H1 (cell line): ENCODE measurements around the gene DHX34. TPM values are rescaled to one million over a fixed set of nuclear protein-coding genes. Genes with fewer than 3 reads are reported as not detected.
"Not testable (repeated sequence)": the region's sequence is repeated elsewhere in the genome, so short reads cannot be mapped to it uniquely, and the experiment has no call there.

Experiments
- CTCF ChIA-PET: fragments of 300-600 bp; sonication (Branson Sonifier 250); formaldehyde crosslinking; loops from one replicate; lab custom pipeline; 2021; ENCODE audit not compliant: partially characterized antibody; lab: Charles Lee
- POLR2A ChIA-PET: fragments of 300-600 bp; sonication (Branson Sonifier 250); formaldehyde crosslinking; loops from one replicate; lab custom pipeline; 2021; ENCODE audit warnings: inconsistent platforms; ENCODE audit not compliant: partially characterized antibody; lab: Charles Lee
- DNase-seq, 2 experiments: peaks; one replicate each; pipeline versions ENCODE4 v3.0.0 to v3.0.0-alpha.2; 2010 to 2022; ENCODE audit warnings: low spot score in 2 of 2, low read depth in 1 of 2, mixed read lengths in 1 of 2
- FAIRE-seq: peaks from 2 replicates; lab custom pipeline; 2011; peaks lifted over from hg19 to GRCh38; lab: Jason Lieb, UNC
- H2AFZ ChIP-seq: 2 replicates; pipeline ENCODE4 v1.8.1; 2012; ENCODE audit warnings: low read length, inconsistent platforms
- H2AK5ac ChIP-seq: 2 replicates; pipeline ENCODE4 v1.6.1; 2013; ENCODE audit warnings: low read depth, low read length
- H2BK120ac ChIP-seq: replicated peaks from 2 replicates; pipeline ENCODE3; 2013; ENCODE audit warnings: low read depth, low read length, inconsistent platforms
- H2BK12ac ChIP-seq: 2 replicates; pipeline ENCODE4 v1.6.1; 2013; ENCODE audit warnings: low read depth, low read length
- H2BK15ac ChIP-seq: 2 replicates; pipeline ENCODE4 v1.6.1; 2013; ENCODE audit warnings: low read length
- H2BK20ac ChIP-seq: 2 replicates; pipeline ENCODE4 v1.6.1; 2013; ENCODE audit warnings: low read length
- H2BK5ac ChIP-seq: 2 replicates; pipeline ENCODE4 v1.6.1; 2013; ENCODE audit warnings: low read depth, low read length
- H3K14ac ChIP-seq: 2 replicates; pipeline ENCODE4 v1.6.1; 2013; ENCODE audit warnings: inconsistent platforms; ENCODE audit not compliant: insufficient read length
- H3K18ac ChIP-seq: 2 replicates; pipeline ENCODE4 v1.6.1; 2013; ENCODE audit warnings: low read length; ENCODE audit errors: extremely low read depth
- H3K23ac ChIP-seq: 2 replicates; pipeline ENCODE4 v1.6.1; 2013; ENCODE audit warnings: inconsistent platforms; ENCODE audit not compliant: insufficient read length
- H3K23me2 ChIP-seq: 2 replicates; pipeline ENCODE4 v1.6.1; 2013; ENCODE audit warnings: low read depth, low read length
- H3K27ac ChIP-seq: 2 replicates; pipeline ENCODE4 v1.6.1; 2011; ENCODE audit warnings: low read depth, low read length, inconsistent platforms
- H3K27me3 ChIP-seq, 4 experiments: replicated peaks in 1 of 4; 1 replicate in 1 of 4; 2 replicates in 3 of 4; pipeline versions ENCODE4 v1.6.1 to v1.8.1; 2011 to 2013; ENCODE audit warnings: low read length in 3 of 4, mild to moderate bottlenecking in 3 of 4, inconsistent platforms in 2 of 4, mixed read lengths in 2 of 4, moderate library complexity in 1 of 4; ENCODE audit not compliant: control insufficient read depth in 3 of 4, insufficient read depth in 3 of 4; ENCODE audit errors: extremely low read depth in 1 of 4
- H3K36me3 ChIP-seq, 4 experiments: 2 replicates each; pipeline versions ENCODE4 v1.6.1 to v1.8.1; 2011 to 2013; ENCODE audit warnings: mild to moderate bottlenecking in 4 of 4, low read length in 3 of 4, moderate library complexity in 2 of 4, control low read depth in 1 of 4, inconsistent platforms in 1 of 4; ENCODE audit not compliant: insufficient read depth in 4 of 4, control insufficient read depth in 2 of 4
- H3K4ac ChIP-seq: replicated peaks from 2 replicates; pipeline ENCODE3; 2013; ENCODE audit warnings: low read length, low read depth, mixed read lengths, inconsistent platforms; ENCODE audit not compliant: insufficient read length
- H3K4me1 ChIP-seq, 4 experiments: replicated peaks in 1 of 4; 1 replicate in 1 of 4; 2 replicates in 3 of 4; pipeline versions ENCODE4 v1.6.1 to v1.8.1; 2011 to 2013; ENCODE audit warnings: low read length in 3 of 4, inconsistent platforms in 2 of 4, mixed read lengths in 1 of 4; ENCODE audit not compliant: insufficient read depth in 4 of 4, control insufficient read depth in 3 of 4
- H3K4me2 ChIP-seq, 2 experiments: 2 replicates each; pipeline versions ENCODE4 v1.6.1 to v1.8.1; 2011 to 2013; ENCODE audit warnings: low read depth in 2 of 2, low read length in 2 of 2, control low read depth in 1 of 2, inconsistent platforms in 1 of 2, mild to moderate bottlenecking in 1 of 2; ENCODE audit not compliant: insufficient read depth in 1 of 2
- H3K4me3 ChIP-seq, 4 experiments: fragments of 200-600, 300-600 bp in 1 of 4; sonication (generic), shearing (Covaris generic), sonication (Bioruptor Twin) in 1 of 4; 2 replicates each; pipeline versions ENCODE4 v1.5.1 to v1.8.1; 2011 to 2016; ENCODE audit warnings: low read length in 4 of 4, low read depth in 3 of 4, control low read depth in 2 of 4, inconsistent platforms in 2 of 4, mild to moderate bottlenecking in 2 of 4, mixed read lengths in 1 of 4, moderate library complexity in 1 of 4; ENCODE audit not compliant: insufficient read depth in 2 of 4; ENCODE audit errors: extremely low read depth in 1 of 4
- H3K56ac ChIP-seq: replicated peaks from 2 replicates; pipeline ENCODE3; 2013; ENCODE audit warnings: low read depth, mild to moderate bottlenecking, mixed read lengths, low read length, inconsistent platforms; ENCODE audit not compliant: insufficient read length
- H3K79me1 ChIP-seq: 2 replicates; pipeline ENCODE4 v1.6.1; 2013; ENCODE audit warnings: low read depth, low read length, control low read depth
- H3K79me2 ChIP-seq, 2 experiments: 2 replicates each; pipeline versions ENCODE4 v1.6.1 to v1.8.1; 2012 to 2013; ENCODE audit warnings: low read length in 2 of 2, mild to moderate bottlenecking in 2 of 2, inconsistent platforms in 1 of 2; ENCODE audit not compliant: insufficient read depth in 2 of 2, control insufficient read depth in 1 of 2
- H3K9ac ChIP-seq, 4 experiments: replicated peaks in 1 of 4; 1 replicate in 1 of 4; 2 replicates in 3 of 4; pipeline versions ENCODE4 v1.6.1 to v1.8.1; 2011 to 2013; ENCODE audit warnings: low read depth in 3 of 4, low read length in 3 of 4, control low read depth in 2 of 4, mild to moderate bottlenecking in 2 of 4, moderate library complexity in 2 of 4, inconsistent platforms in 1 of 4; ENCODE audit errors: extremely low read depth in 1 of 4
- H3K9me3 ChIP-seq, 2 experiments: 2 replicates each; pipeline versions ENCODE4 v1.6.1 to v1.8.1; 2012 to 2013; ENCODE audit warnings: mild to moderate bottlenecking in 2 of 2, moderate library complexity in 2 of 2, control low read depth in 1 of 2, inconsistent platforms in 1 of 2, low read depth in 1 of 2, low read length in 1 of 2, mixed read lengths in 1 of 2; ENCODE audit not compliant: insufficient read depth in 2 of 2
- H4K20me1 ChIP-seq, 2 experiments: replicated peaks in 1 of 2; 2 replicates each; pipeline versions ENCODE3 to v1.8.1; 2011 to 2013; ENCODE audit warnings: inconsistent platforms in 2 of 2, low read length in 2 of 2, mild to moderate bottlenecking in 1 of 2; ENCODE audit not compliant: insufficient read depth in 2 of 2, control insufficient read depth in 1 of 2
- H4K5ac ChIP-seq: 2 replicates; pipeline ENCODE4 v1.6.1; 2013; ENCODE audit warnings: low read length, low read depth, mixed read lengths, inconsistent platforms; ENCODE audit not compliant: insufficient read length
- H4K8ac ChIP-seq: 2 replicates; pipeline ENCODE4 v1.8.0; 2013; ENCODE audit warnings: mild to moderate bottlenecking, moderate library complexity, low read length, inconsistent platforms; ENCODE audit not compliant: insufficient read depth; ENCODE audit errors: extremely low read depth
- H4K91ac ChIP-seq: replicated peaks from 2 replicates; pipeline ENCODE3; 2013; ENCODE audit warnings: low read length, mixed read lengths, inconsistent platforms; ENCODE audit not compliant: insufficient read length
- WGBS, 2 experiments: shearing (Covaris generic) in 1 of 2; methylation state at CpG; one replicate each; pipeline versions ENCODE4 v1.1.6 to v1.1.7; 2013 to 2015; ENCODE audit warnings: low lambda C conversion rate in 2 of 2, mixed read lengths in 2 of 2, inconsistent platforms in 1 of 2, low coverage in 1 of 2, missing lambda C conversion rate in 1 of 2; ENCODE audit not compliant: insufficient replicate concordance in 2 of 2, insufficient coverage in 1 of 2, insufficient read length in 1 of 2; ENCODE audit errors: extremely low coverage in 1 of 2, missing lambda C conversion rate in 1 of 2; 5-methylcytosine and 5-hydroxymethylcytosine counted together
- polyA plus RNA-seq, 7 experiments: library from polyadenylated mRNA; depleted of rRNA in 3 of 7; stranded (reverse) in 5 of 7; unstranded in 2 of 7; fragments of >200 nt in 5 of 7; fragments of 200-250 nt in 2 of 7; gene quantifications; 1 replicate in 5 of 7; 2 replicates in 1 of 7; 4 replicates in 1 of 7; pipeline versions ENCODE4 v1.2.1 to v1.2.3, GENCODE V29; 2011 to 2013; ENCODE audit warnings: missing spikeins in 2 of 7, mixed read lengths in 2 of 7
- total RNA-seq: library from RNA; stranded (reverse); fragmentation: NEBNext Ultra II Directional; extraction: Animal tissue kit (Norgen Biotek cat#: 25700); gene quantifications from 2 replicates; pipeline ENCODE4 v1.2.1, GENCODE V29; 2021

The DHX34 gene
- total and polyA plus RNA-seq, 2 of the 8 experiments (the other 6 are each of a cell fraction or from before 2014, with no cell fraction given): 17.5 to 24.3 TPM

GRCh38 chr19:47388721-47389120, 39.6 kb downstream of the DHX34 start:
- not testable (repeated sequence) for H3K18ac ChIP-seq, H3K9ac ChIP-seq, H3K14ac ChIP-seq, DNase-seq, H4K20me1 ChIP-seq, H3K23ac ChIP-seq, H3K4me2 ChIP-seq, H2BK120ac ChIP-seq, H2BK12ac ChIP-seq, H3K79me2 ChIP-seq, H3K56ac ChIP-seq, H3K79me1 ChIP-seq, H2BK15ac ChIP-seq, H3K4me3 ChIP-seq, H4K91ac ChIP-seq, H2AK5ac ChIP-seq, H3K9me3 ChIP-seq, H2BK20ac ChIP-seq, H2BK5ac ChIP-seq, H3K4me1 ChIP-seq, H4K8ac ChIP-seq, H2AFZ ChIP-seq, H3K23me2 ChIP-seq, FAIRE-seq, H3K27ac ChIP-seq, H4K5ac ChIP-seq, H3K27me3 ChIP-seq, H3K4ac ChIP-seq, H3K36me3 ChIP-seq
- POLR2A ChIA-PET: interaction anchor here (0.7 to 1.4 kb wide), 4 partner anchors 12 to 24 kb away, joined by 3 to 6 read pairs (median 3); no protein-coding TSS in a partner anchor
- CTCF ChIA-PET: interaction anchor here (0.6 to 4.1 kb wide), 6 partner anchors 12 to 41 kb away, joined by 3 to 32 read pairs (median 4); partner anchors contain the start of gene DHX34
- WGBS, 2 experiments: 98% methylated on average over 5 of the region's 5 CpGs; no CpG with 5 or more reads in 1 of the 2 experiments
